ENCODE measurements around the gene INSIG1.

GRCh38 chr7:155283565-155284194 is 14.0 kb upstream of the INSIG1 start:
- no peak for TF ChIP-seq CTCF (IDR thresholded peaks at IDR 0.05)
- TF ChIP-seq POLR2AphosphoS5 (IDR thresholded peaks at IDR 0.05) = no peak
- TF ChIP-seq POLR2A (IDR thresholded peaks at IDR 0.05) = no peak

Measured in transverse colon (tissue), 4 donors.